GM21786 (cell line): ENCODE measurements around the gene RCC1.
"Not testable (repeated sequence)": the region's sequence is repeated elsewhere in the genome, so short reads cannot be mapped to it uniquely, and the experiment has no call there.

Experiments used
- ATAC-seq: cut with Tn5 transposase; IDR thresholded peaks from one replicate; pipeline ENCODE4 v1.9.1; 2021; ENCODE audit not compliant: unreplicated experiment

Gene RCC1

GRCh38 chr1:28541414-28542015 is 35.7 kb downstream of the RCC1 start:
- ATAC-seq = not testable (repeated sequence)

DNA sequence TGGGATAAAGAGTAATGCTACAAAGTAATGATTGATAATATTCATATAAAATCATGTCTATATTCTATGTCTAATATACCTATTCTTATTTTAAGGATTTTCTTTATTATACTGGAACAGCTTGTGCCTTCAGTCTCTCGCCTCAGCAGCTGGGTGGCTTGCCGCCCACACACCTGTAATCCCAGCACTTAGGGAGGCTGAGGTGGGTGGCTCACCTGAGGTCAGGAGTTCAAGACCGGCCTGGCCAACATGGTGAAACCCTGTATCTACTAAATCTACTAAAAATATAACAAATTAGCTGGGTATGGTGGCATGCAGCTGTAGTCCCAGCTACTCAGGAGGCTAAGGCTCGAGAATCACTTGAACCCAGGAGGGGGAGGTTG is 39.4 kb downstream of the RCC1 start:
- ATAC-seq = no peak

- ATAC-seq = no peak
Observed at GRCh38 chr1:28548318-28548717, 42.5 kb downstream of the RCC1 start.

DNA sequence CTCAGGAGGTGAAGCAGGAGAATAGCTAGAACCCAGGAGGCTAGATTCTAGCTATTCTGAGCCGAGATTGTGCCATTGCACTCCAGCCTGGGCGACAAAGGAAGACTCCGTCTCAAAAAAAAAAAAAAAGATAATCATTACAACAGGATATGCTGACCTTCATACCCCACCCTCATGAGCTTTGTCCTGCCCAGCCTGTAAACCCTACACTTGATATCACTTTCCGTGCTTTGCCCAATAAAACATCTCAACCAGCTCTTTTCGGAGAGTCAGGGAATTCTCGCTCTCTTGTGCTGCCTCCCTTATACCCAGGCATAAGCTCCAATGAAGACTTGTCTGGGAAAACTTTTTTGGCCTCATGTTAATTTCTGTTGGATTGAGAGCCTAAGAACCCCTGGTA is 45.5 kb downstream of the RCC1 start:
- ATAC-seq = no peak

- peak; percentile 94 for ATAC-seq
Observed at GRCh38 chr1:28552758-28553663, 47.2 kb downstream of the RCC1 start, which contains the start of gene TRNAU1AP. TRNAU1AP (plus strand) TSS chr1:28553085; CDS start chr1:28553111, 26 bp downstream.

DNA sequence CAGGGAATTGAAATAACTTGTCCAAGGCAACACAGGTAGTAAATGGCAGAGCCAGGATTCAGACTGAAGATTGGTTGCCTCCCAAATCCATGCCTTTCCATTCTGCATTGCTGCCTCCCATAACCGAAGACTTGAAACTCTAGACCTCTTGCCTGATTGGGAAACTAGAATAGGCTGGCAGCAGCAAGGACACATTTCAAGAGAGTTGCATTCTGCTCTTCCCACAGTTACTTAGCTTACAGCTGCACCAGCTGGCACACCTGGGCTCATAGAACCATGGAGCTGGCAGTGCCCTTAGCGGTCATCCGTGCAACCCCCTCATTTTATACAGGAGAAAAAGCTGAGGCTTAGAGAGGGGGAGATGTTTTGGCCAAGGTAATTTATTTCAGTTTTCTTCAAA is 55.0 kb downstream of the RCC1 start:
- no peak for ATAC-seq

DNA sequence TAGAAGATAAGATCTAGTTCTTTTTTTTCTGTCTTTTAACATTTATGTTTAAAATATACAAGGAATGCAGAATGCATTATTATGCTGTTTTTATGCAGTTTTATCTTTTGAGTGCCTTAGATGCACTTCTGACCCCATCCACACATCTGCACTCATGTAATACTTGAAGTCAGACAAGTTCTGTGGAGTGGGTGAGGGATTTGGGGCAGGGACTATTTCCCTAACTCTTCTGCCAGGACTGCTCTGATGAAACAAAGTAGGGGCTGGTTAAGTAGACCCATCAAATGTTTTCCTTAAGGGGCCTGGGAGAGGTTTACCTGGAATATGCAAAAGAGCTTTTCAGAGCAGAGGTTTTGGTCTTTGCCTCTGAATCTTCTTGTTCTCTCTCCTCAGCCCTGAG is 58.5 kb downstream of the RCC1 start:
- no peak for ATAC-seq

DNA sequence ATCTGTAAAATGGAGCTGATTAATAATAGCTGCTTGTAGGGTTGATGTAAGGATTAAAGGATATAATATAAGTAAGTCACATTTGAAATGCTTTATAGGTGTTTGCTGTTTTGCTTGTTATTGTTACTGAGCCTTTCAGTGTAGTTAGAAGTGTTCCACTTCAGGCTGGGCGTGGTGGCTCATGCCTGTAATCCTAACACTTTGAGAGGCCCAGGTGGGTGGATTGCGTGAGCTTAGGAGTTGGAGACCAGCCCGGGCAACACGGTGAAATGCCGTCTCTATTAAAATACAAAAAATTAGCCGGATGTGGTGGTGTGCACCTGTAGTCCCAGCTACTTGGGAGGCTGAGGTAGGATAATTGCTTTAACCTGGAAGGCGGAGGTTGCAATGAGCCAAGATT is 59.2 kb downstream of the RCC1 start:
- ATAC-seq = no peak

DNA sequence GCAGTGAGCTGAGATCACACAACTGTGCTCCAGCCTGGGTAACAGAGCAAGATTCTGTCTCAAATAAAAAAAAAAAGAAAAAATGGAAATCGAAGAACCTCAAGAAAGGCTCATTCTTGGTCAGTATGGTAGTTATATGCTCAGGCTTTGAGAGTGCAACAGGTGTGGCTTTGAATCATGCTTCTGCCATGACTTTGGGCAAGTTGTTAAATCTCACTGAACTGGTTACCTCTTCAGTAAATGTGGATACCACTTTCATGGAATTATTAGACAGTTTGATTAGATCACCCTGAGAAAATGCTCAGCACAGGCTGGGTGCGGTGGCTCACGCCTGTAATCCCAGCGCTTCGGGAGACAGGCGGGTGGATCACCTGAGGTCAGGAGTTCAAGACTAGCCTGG is 59.9 kb downstream of the RCC1 start:
- ATAC-seq = no peak

DNA sequence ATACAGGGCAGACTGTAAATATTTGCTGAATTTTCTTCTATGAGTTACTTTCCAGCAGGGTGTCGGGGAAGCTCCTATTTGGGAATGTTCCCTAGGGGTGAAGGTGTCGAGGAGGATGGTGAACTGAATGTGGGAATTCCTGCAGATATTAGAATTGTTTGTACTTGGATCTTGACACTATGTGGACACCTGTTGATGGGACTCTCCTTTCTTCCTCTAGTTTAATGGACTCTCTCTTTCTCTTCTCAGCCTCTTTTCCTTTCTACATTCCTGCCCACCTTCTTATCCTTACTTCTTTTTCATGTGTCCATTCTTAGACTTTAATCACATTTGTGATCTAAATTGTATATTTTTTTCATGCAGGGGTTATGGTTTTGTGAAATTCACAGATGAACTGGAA is 61.1 kb downstream of the RCC1 start:
- ATAC-seq = no peak

DNA sequence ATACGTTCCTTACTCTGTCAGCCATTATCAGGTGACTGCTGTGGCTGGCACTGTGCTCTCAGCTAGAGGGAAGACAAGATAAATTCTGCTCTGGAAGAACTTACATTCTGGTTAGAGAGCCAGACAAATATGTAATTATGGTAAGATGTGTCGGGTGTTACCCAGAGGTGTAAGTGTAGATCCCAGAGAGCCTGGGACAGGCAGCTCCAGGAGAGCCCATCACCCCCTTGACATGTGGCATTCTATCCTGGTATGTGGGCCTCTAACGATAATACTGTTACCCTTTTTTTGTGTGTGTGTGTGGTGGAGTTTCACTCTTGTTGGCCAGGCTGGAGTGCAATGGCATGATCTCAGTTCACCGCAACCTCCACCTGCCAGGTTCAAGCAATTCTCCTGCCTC is 66.1 kb downstream of the RCC1 start:
- no peak for ATAC-seq

GRCh38 chr1:28572891-28573290 is 67.0 kb downstream of the RCC1 start:
- ATAC-seq = not testable (repeated sequence)

GRCh38 chr1:28573564-28573963 is 67.7 kb downstream of the RCC1 start:
- ATAC-seq = no peak

DNA sequence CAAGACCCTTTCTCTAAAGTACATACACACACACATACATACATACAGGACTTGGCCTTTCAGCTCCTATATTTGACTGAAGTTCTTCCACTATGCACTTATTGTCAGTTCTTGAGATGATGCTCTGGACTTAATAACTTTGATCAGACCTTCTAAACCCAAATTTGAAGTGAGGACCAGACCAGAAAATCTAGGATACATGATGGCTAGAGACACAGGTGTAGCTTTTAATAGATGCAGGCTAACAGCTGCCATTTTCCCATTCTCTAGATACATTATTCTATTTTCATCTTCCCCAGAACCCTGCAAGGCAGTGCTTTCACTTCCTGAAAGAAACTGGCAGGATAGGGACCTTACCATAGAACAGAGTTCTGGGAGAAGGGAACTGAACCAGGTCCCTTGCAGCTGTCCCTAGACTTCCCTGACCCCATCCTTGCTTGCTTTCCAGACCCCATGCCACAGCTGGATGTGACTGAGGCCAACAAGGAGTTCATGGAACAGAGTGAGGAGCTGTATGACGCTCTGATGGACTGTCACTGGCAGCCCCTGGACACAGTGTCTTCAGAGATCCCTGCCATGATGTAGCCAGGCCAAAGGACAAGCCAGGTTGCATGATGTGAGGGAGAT is 71.3 kb downstream of the RCC1 start:
- ATAC-seq = no peak

GRCh38 chr1:28577738-28578536 is 72.1 kb downstream of the RCC1 start:
- no peak for ATAC-seq

GRCh38 chr1:28578696-28579218 is 72.9 kb downstream of the RCC1 start:
- no peak for ATAC-seq

DNA sequence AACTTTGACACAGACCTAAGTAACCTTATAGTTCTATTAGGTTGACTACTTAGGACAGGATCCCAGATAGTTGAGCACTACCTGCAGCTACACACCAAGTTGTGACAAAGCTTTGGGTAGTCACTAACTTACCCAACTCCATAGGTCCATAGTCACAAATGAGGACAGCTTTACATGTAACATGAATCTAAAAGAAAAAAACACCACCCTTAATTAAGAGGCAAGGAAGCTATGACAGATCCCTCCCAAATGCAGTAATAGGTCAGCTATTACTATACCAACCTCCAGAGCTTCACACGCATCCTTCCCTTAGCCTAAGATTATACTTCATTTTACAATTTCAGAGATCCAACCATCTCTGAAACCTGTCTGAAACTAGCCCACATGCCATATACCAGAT is 73.6 kb downstream of the RCC1 start:
- no peak for ATAC-seq

DNA sequence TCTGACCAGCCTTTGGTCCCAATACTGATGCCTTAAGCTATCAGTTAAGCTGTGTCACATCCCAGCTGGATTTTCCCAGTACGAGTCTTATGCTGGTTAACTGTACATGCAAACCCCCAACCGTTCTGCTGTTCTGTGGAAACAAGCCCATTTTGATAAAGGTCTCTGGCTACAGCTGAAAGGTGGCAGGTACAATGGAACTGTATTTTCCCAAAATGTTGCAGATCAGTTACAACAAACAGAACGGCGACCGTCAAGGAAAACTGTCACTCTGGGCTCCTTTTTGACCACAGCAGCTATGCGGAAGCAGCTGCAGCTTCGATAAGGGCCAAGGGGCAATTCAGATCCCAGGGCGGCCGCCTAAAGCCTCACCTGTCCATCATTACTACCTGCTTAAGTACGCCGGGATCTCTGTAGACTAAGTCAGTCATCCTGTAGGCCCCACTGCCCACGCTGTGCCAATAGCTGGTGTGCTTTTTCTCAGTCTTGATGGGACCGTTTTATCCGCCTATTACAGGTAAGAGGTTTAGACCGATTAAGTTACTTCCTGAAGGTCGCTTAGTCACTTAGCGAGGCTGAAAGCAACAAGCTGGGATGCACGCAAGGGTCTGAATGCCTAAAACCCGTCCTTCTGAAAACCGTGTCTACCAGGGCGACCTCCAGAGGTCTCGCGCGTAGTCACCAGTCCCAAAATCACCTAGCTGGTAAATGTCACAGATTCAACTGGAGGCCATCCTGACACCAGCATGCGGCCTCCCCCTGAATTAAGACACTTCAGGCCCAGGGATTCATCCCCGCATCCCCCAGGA is 75.1 kb downstream of the RCC1 start:
- peak; percentile 4 for ATAC-seq

DNA sequence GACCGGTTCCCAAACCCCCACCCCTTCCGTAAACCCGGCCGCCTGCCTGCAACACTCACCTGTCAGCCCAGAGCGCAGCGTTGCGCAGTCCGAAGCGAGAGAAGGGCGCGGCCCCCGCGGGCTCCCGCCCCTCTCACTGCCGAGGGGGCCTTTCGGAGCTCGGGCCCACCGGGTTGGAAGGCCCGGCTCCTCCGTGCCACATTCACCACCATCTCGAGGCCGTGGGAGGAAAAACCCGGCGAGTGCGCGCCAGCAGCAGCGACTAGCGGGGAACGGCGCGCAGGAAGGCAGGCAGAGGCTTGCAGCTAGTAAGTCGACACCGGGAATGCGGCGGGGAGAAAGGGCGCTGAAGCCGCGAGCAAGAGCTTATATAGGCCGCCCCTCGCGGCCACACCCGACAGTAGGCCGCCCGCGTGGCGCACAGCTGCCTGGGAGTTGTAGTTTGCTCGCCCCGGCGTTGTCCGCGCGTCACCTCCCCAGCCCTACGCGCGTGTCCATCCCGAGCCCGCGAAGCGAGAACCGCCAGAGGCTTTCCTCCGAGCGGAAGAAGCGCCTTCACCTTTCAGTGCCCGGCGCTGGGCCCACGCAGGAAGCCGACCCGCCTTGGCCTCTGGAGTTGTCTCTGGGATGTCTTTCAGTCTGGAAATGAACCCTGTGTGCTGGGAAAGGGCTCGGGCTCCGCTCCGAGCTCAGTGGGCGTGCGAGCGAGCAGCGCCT is 75.8 kb downstream of the RCC1 start:
- ATAC-seq = peak; percentile 80

- no peak for ATAC-seq
Observed at GRCh38 chr1:28582248-28582615, 76.4 kb downstream of the RCC1 start.
